Loucy (cell line): ENCODE measurements around the gene CEMIP2.
"Not testable (repeated sequence)": the region's sequence is repeated elsewhere in the genome, so short reads cannot be mapped to it uniquely, and the experiment has no call there.

ENCODE experiments used
- H2AFZ ChIP-seq: fragments of 200-600 bp; sonication (generic); 2 replicates; pipeline ENCODE4 v1.6.0; 2016; ENCODE audit warnings: antibody characterized with exemption, mild to moderate bottlenecking, low read length, moderate library complexity
- H3F3A ChIP-seq: fragments of 200-600 bp; 2 replicates; pipeline ENCODE4 v1.6.0; 2016; ENCODE audit warnings: antibody characterized with exemption, low read depth, mild to moderate bottlenecking
- H3K27me3 ChIP-seq: fragments of 200-600 bp; sonication (generic); 2 replicates; pipeline ENCODE4 v1.6.1; 2014; ENCODE audit warnings: low read length, mild to moderate bottlenecking; ENCODE audit not compliant: insufficient read depth, poor library complexity, severe bottlenecking
- H3K36me3 ChIP-seq: fragments of 200-600 bp; sonication (generic); 2 replicates; pipeline ENCODE4 v1.6.1; 2016; ENCODE audit warnings: low read length; ENCODE audit not compliant: insufficient read depth
- H3K4me1 ChIP-seq: fragments of 200-600 bp; sonication (generic); 2 replicates; pipeline ENCODE4 v1.5.1; 2014; ENCODE audit warnings: low read length, mild to moderate bottlenecking; ENCODE audit not compliant: insufficient read depth, poor library complexity, severe bottlenecking
- H3K4me2 ChIP-seq: fragments of 200-600 bp; sonication (generic); 2 replicates; pipeline ENCODE4 v1.6.0; 2014; ENCODE audit warnings: antibody characterized with exemption, low read length, low read depth, mild to moderate bottlenecking; ENCODE audit not compliant: poor library complexity, severe bottlenecking
- H3K4me3 ChIP-seq: fragments of 200-600 bp; sonication (generic); 2 replicates; pipeline ENCODE4 v1.5.1; 2014; ENCODE audit warnings: low read length, mild to moderate bottlenecking, mixed read lengths; ENCODE audit not compliant: poor library complexity, severe bottlenecking
- H3K79me2 ChIP-seq: fragments of 200-600 bp; sonication (generic); 2 replicates; pipeline ENCODE4 v1.6.1; 2014; ENCODE audit warnings: low read length; ENCODE audit not compliant: insufficient read depth
- H3K9ac ChIP-seq: fragments of 200-600 bp; sonication (generic); 2 replicates; pipeline ENCODE4 v1.6.0; 2014; ENCODE audit warnings: mild to moderate bottlenecking, low read depth, low read length, moderate library complexity; ENCODE audit not compliant: poor library complexity, severe bottlenecking
- H3K9me2 ChIP-seq: fragments of 200-600 bp; sonication (generic); replicated peaks from 2 replicates; pipeline ENCODE4 v1.6.1; 2016; ENCODE audit warnings: low read depth, low read length, mixed read lengths
- H3K9me3 ChIP-seq: fragments of 200-600 bp; sonication (generic); 2 replicates; pipeline ENCODE4 v1.6.1; 2014; ENCODE audit warnings: mild to moderate bottlenecking, antibody characterized with exemption, low read length, low read depth; ENCODE audit not compliant: insufficient read depth
- H4K20me1 ChIP-seq: fragments of 200-600 bp; sonication (generic); 2 replicates; pipeline ENCODE4 v1.6.0; 2014; ENCODE audit warnings: antibody characterized with exemption, low read length, mild to moderate bottlenecking; ENCODE audit not compliant: insufficient read depth, poor library complexity, severe bottlenecking
- CTCF ChIP-seq: fragments of 200-600 bp; sonication (generic); conservative IDR thresholded peaks from 2 replicates; pipeline ENCODE4 v1.5.1; 2014; ENCODE audit warnings: mild to moderate bottlenecking, antibody characterized with exemption, low read length
- EZH2phosphoT487 ChIP-seq: fragments of 200-600 bp; IDR thresholded peaks from 2 replicates; pipeline ENCODE4 v1.6.1; 2018; ENCODE audit warnings: antibody characterized with exemption, mild to moderate bottlenecking, moderate library complexity, borderline replicate concordance

CEMIP2 gene

DNA sequence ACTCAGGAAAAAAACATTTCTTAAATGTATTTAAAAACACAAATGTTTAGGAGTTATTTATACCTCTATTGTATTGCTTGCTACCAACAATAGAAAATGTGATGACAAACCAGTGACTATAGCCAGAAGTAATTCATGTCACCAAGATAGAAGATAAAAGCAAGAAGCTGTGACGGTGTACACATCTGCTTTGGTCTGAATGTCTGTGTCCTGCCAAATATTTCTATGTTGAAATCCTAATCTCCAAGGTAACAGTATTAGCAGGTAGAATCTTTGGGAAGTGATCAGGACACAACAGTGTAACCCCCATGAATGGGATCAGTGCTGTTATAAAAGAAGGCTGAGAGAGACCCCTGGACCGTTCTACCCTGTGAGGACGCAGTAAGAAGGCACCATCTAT is 74.7 kb downstream of the CEMIP2 start:
- Histone ChIP-seq H3F3A (no peaks in the 10 kb centered on the region), H3K4me2 (no peak overlapping the region), H3K4me3 (no peak overlapping the region), H3K36me3 (peaks cover 13% of the 10 kb centered on the region; the same call in 1 of the 2 replicates), H4K20me1 (no peaks in the 10 kb centered on the region), H3K9ac (no peak overlapping the region), H3K9me3 (no peaks in the 10 kb centered on the region), H3K4me1 (no peaks in the 10 kb centered on the region), H3K79me2 (no peaks in the 10 kb centered on the region), H2AFZ (no peak overlapping the region), H3K9me2 (no peaks in the 10 kb centered on the region), H3K27me3 (no peaks in the 10 kb centered on the region)
- no peak for TF ChIP-seq CTCF
- TF ChIP-seq EZH2phosphoT487: no peak

DNA sequence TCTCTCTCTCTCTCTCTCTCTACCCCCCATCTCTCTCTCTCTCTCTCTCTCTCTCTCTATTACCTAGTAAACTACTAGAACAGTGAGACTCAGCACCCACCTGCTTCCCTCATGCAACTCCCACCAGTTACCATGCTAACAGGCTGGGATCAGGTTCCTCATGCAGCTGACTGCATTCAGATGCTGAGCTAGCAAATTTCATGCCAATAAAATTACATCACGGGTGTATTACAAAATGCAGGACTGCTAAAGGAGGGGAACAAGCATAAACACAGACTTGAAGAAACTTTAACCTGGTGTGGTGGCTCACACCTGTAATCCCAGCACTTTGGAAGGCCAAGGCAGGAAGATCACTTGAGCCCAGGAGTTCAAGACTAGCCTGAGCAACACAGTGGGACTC is 76.0 kb downstream of the CEMIP2 start:
- Histone ChIP-seq H3K9me3 (no peaks in the 10 kb centered on the region), H3K79me2 (no peaks in the 10 kb centered on the region), H3K4me1 (peaks cover 3% of the 10 kb centered on the region), H3F3A (no peaks in the 10 kb centered on the region), H3K4me2 (no peak overlapping the region), H4K20me1 (no peaks in the 10 kb centered on the region), H3K9me2 (no peaks in the 10 kb centered on the region), H2AFZ (no peak overlapping the region), H3K9ac (no peak overlapping the region), H3K27me3 (no peaks in the 10 kb centered on the region), H3K4me3 (no peak overlapping the region), H3K36me3 (peaks cover 4% of the 10 kb centered on the region; the same call in 1 of the 2 replicates)
- TF ChIP-seq CTCF (no peak), EZH2phosphoT487 (no peak)

DNA sequence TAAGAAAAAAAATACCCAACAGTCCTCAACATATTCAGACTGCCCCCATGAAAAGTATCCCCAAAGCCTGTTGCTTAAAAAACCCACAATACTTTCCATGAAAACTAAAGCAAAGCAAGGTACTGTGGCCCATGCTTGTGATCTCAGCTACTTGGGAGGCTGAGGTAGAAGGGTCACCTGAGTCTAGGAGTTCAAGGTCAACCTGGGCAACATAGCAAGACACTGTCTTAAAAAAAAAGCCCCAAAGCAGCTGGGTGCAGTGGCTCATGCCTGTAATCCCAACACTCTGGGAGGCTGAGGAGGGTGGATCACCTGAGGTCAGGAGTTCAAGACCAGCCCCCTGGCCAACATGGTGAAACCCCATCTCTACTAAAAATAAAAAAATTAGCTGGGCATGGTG is 76.7 kb downstream of the CEMIP2 start:
- not testable (repeated sequence) for H3K27me3 ChIP-seq, H3K36me3 ChIP-seq, H3K9me2 ChIP-seq, H4K20me1 ChIP-seq, H3K9ac ChIP-seq, H3K9me3 ChIP-seq, H3K79me2 ChIP-seq, H3K4me3 ChIP-seq, H2AFZ ChIP-seq, H3F3A ChIP-seq, H3K4me2 ChIP-seq
- peaks cover 10% of the 10 kb centered on the region for H3K4me1 ChIP-seq

DNA sequence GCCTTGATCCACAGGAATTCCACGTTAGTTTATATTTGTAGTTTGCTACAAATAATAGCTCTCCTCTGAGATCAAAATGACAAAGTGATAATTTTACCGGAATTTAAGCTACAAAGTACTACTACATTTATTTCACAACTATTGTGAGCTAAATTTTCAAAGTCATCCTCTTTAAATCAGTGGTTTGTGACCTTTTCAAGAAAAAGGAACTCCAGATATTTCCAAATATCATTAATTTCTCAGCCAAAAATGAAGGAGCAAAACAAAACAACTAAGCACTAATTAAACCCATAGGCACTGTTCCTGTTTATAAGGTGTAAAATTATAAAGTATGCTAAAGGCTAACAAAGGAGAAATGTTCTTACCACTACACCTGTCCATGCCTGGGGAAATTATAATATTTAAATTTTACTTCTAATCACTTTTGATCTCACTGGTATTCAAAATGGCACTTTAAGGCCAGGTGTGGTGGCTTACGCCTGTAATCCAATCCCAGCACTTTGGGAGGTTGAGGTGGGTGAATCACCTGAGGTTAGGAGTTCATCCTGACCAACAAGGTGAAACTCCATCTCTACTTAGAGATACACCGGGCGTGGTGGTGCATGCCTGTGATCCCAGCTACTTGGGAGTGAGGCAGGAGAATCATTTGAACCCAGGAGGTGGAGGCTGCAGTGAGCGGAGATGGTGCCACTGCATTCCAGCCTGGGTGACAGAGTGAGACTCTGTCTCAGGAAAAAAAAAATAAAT is 77.5 kb downstream of the CEMIP2 start:
- TF ChIP-seq EZH2phosphoT487 (no peak), CTCF (no peak)
- Histone ChIP-seq H3K79me2 (no peaks in the 10 kb centered on the region), H3F3A (peaks cover 1% of the 10 kb centered on the region; the same call in 1 of the 2 replicates), H3K4me2 (no peak overlapping the region), H3K4me1 (peaks cover 17% of the 10 kb centered on the region), H3K9me2 (no peaks in the 10 kb centered on the region), H3K9ac (no peak overlapping the region), H3K36me3 (peaks cover 3% of the 10 kb centered on the region; the same call in 1 of the 2 replicates), H2AFZ (no peak overlapping the region), H3K9me3 (no peaks in the 10 kb centered on the region), H4K20me1 (no peaks in the 10 kb centered on the region), H3K27me3 (no peaks in the 10 kb centered on the region), H3K4me3 (no peak overlapping the region)
